ENCODE results near the gene DOCK1.

DOCK1 gene

GRCh38 chr10:127195041-127195506 lies 289.8 kb downstream of the DOCK1 start:
- no peaks in the 10 kb centered on the region for H3K36me3 ChIP-seq (ENCODE audit: control insufficient read depth, insufficient read depth, low read length)
- peaks cover 45% of the 10 kb centered on the region for H3K27me3 ChIP-seq (ENCODE audit: control insufficient read depth, insufficient read depth, low read length)
- H3K9me3 ChIP-seq (ENCODE audit: control insufficient read depth, insufficient read depth, low read length), result no peaks in the 10 kb centered on the region
- peaks cover 6% of the 10 kb centered on the region; the same call in 1 of the 2 replicates for H3K4me1 ChIP-seq (ENCODE audit: control insufficient read depth, insufficient read depth, low read length)
- peak overlapping the region; percentile 65 for H3K4me3 ChIP-seq (ENCODE audit: low read depth, low read length)
- no peak overlapping the region for H3K27ac ChIP-seq (ENCODE audit: low read depth, low read length)
- no peak overlapping the region for H3K9ac ChIP-seq (ENCODE audit: low read depth, low read length)

- Histone ChIP-seq H3K4me3 (ENCODE audit: low read depth, low read length) (peak overlapping the region; percentile 65), H3K9me3 (ENCODE audit: control insufficient read depth, insufficient read depth, low read length) (no peaks in the 10 kb centered on the region), H3K36me3 (ENCODE audit: control insufficient read depth, insufficient read depth, low read length) (no peaks in the 10 kb centered on the region), H3K27me3 (ENCODE audit: control insufficient read depth, insufficient read depth, low read length) (peaks cover 45% of the 10 kb centered on the region), H3K4me1 (ENCODE audit: control insufficient read depth, insufficient read depth, low read length) (peaks cover 6% of the 10 kb centered on the region; the same call in 1 of the 2 replicates), H3K9ac (ENCODE audit: low read depth, low read length) (peak overlapping the region; percentile 32; the same call in 1 of the 2 replicates), H3K27ac (ENCODE audit: low read depth, low read length) (no peak overlapping the region)
These were observed 290.5 kb downstream of the DOCK1 start for GRCh38 chr10:127195571-127196281.

GRCh38 chr10:127196282-127197153 lies 291.3 kb downstream of the DOCK1 start, which contains the start of gene INSYN2A:
TSS of gene INSYN2A (minus strand) at chr10:127196591. CDS start at chr10:127176395, 20,196 bp downstream.
- H3K27me3 ChIP-seq (ENCODE audit: control insufficient read depth, insufficient read depth, low read length), result peaks cover 45% of the 10 kb centered on the region
- peak within 1 kb of the TSS; percentile 66 for H3K4me3 ChIP-seq (ENCODE audit: low read depth, low read length)
- no peaks in the 10 kb centered on the region for H3K9me3 ChIP-seq (ENCODE audit: control insufficient read depth, insufficient read depth, low read length)
- H3K27ac ChIP-seq (ENCODE audit: low read depth, low read length), result no peak within 1 kb of the TSS
- peak within 1 kb of the TSS; percentile 32; the same call in 1 of the 2 replicates for H3K9ac ChIP-seq (ENCODE audit: low read depth, low read length)
- H3K4me1 ChIP-seq (ENCODE audit: control insufficient read depth, insufficient read depth, low read length), result peaks cover 6% of the 10 kb centered on the region; the same call in 1 of the 2 replicates
- no peaks in the 10 kb centered on the region for H3K36me3 ChIP-seq (ENCODE audit: control insufficient read depth, insufficient read depth, low read length)

- no peaks in the 10 kb centered on the region for H3K9me3 ChIP-seq (ENCODE audit: control insufficient read depth, insufficient read depth, low read length)
- H3K4me3 ChIP-seq (ENCODE audit: low read depth, low read length), result peak overlapping the region; percentile 66
- H3K36me3 ChIP-seq (ENCODE audit: control insufficient read depth, insufficient read depth, low read length), result no peaks in the 10 kb centered on the region
- H3K9ac ChIP-seq (ENCODE audit: low read depth, low read length), result no peak overlapping the region
- peaks cover 6% of the 10 kb centered on the region; the same call in 1 of the 2 replicates for H3K4me1 ChIP-seq (ENCODE audit: control insufficient read depth, insufficient read depth, low read length)
- H3K27me3 ChIP-seq (ENCODE audit: control insufficient read depth, insufficient read depth, low read length), result peaks cover 45% of the 10 kb centered on the region
- H3K27ac ChIP-seq (ENCODE audit: low read depth, low read length), result no peak overlapping the region
These were observed 291.9 kb downstream of the DOCK1 start for GRCh38 chr10:127197154-127197432.

- peaks cover 6% of the 10 kb centered on the region; the same call in 1 of the 2 replicates for H3K4me1 ChIP-seq (ENCODE audit: control insufficient read depth, insufficient read depth, low read length)
- H3K9me3 ChIP-seq (ENCODE audit: control insufficient read depth, insufficient read depth, low read length), result no peaks in the 10 kb centered on the region
- no peaks in the 10 kb centered on the region for H3K36me3 ChIP-seq (ENCODE audit: control insufficient read depth, insufficient read depth, low read length)
- H3K4me3 ChIP-seq (ENCODE audit: low read depth, low read length), result no peak overlapping the region
- H3K27ac ChIP-seq (ENCODE audit: low read depth, low read length), result no peak overlapping the region
- H3K27me3 ChIP-seq (ENCODE audit: control insufficient read depth, insufficient read depth, low read length), result peaks cover 38% of the 10 kb centered on the region
- H3K9ac ChIP-seq (ENCODE audit: low read depth, low read length), result no peak overlapping the region
These were observed 293.1 kb downstream of the DOCK1 start for GRCh38 chr10:127198307-127198706.

- H3K9ac ChIP-seq (ENCODE audit: low read depth, low read length), result no peak overlapping the region
- no peak overlapping the region for H3K4me3 ChIP-seq (ENCODE audit: low read depth, low read length)
- H3K27ac ChIP-seq (ENCODE audit: low read depth, low read length), result no peak overlapping the region
- H3K9me3 ChIP-seq (ENCODE audit: control insufficient read depth, insufficient read depth, low read length), result no peaks in the 10 kb centered on the region
- H3K4me1 ChIP-seq (ENCODE audit: control insufficient read depth, insufficient read depth, low read length), result peaks cover 6% of the 10 kb centered on the region; the same call in 1 of the 2 replicates
- H3K27me3 ChIP-seq (ENCODE audit: control insufficient read depth, insufficient read depth, low read length), result peaks cover 34% of the 10 kb centered on the region
- H3K36me3 ChIP-seq (ENCODE audit: control insufficient read depth, insufficient read depth, low read length), result no peaks in the 10 kb centered on the region
These were observed 293.5 kb downstream of the DOCK1 start for GRCh38 chr10:127198721-127199120.

GRCh38 chr10:127200646-127201045 lies 295.4 kb downstream of the DOCK1 start:
- peaks cover 14% of the 10 kb centered on the region for H3K27me3 ChIP-seq (ENCODE audit: control insufficient read depth, insufficient read depth, low read length)
- no peak overlapping the region for H3K9ac ChIP-seq (ENCODE audit: low read depth, low read length)
- H3K36me3 ChIP-seq (ENCODE audit: control insufficient read depth, insufficient read depth, low read length), result no peaks in the 10 kb centered on the region
- no peak overlapping the region for H3K27ac ChIP-seq (ENCODE audit: low read depth, low read length)
- H3K4me3 ChIP-seq (ENCODE audit: low read depth, low read length), result no peak overlapping the region
- H3K4me1 ChIP-seq (ENCODE audit: control insufficient read depth, insufficient read depth, low read length), result no peaks in the 10 kb centered on the region
- H3K9me3 ChIP-seq (ENCODE audit: control insufficient read depth, insufficient read depth, low read length), result no peaks in the 10 kb centered on the region

- H3K9ac ChIP-seq (ENCODE audit: low read depth, low read length), result no peak overlapping the region
- H3K4me1 ChIP-seq (ENCODE audit: control insufficient read depth, insufficient read depth, low read length), result no peaks in the 10 kb centered on the region
- H3K36me3 ChIP-seq (ENCODE audit: control insufficient read depth, insufficient read depth, low read length), result no peaks in the 10 kb centered on the region
- H3K9me3 ChIP-seq (ENCODE audit: control insufficient read depth, insufficient read depth, low read length), result no peaks in the 10 kb centered on the region
- no peaks in the 10 kb centered on the region for H3K27me3 ChIP-seq (ENCODE audit: control insufficient read depth, insufficient read depth, low read length)
- H3K4me3 ChIP-seq (ENCODE audit: low read depth, low read length), result no peak overlapping the region
- H3K27ac ChIP-seq (ENCODE audit: low read depth, low read length), result no peak overlapping the region
These were observed 297.8 kb downstream of the DOCK1 start for GRCh38 chr10:127203067-127203466.

GRCh38 chr10:127207081-127207480 lies 301.9 kb downstream of the DOCK1 start:
- Histone ChIP-seq H3K9me3 (ENCODE audit: control insufficient read depth, insufficient read depth, low read length) (no peaks in the 10 kb centered on the region), H3K27ac (ENCODE audit: low read depth, low read length) (no peak overlapping the region)

GRCh38 chr10:127210936-127211466 lies 305.8 kb downstream of the DOCK1 start:
- Histone ChIP-seq H3K27me3 (ENCODE audit: control insufficient read depth, insufficient read depth, low read length) (no peaks in the 10 kb centered on the region), H3K4me3 (ENCODE audit: low read depth, low read length) (no peak overlapping the region), H3K4me1 (ENCODE audit: control insufficient read depth, insufficient read depth, low read length) (peaks cover 11% of the 10 kb centered on the region), H3K27ac (ENCODE audit: low read depth, low read length) (no peak overlapping the region), H3K9ac (ENCODE audit: low read depth, low read length) (no peak overlapping the region), H3K36me3 (ENCODE audit: control insufficient read depth, insufficient read depth, low read length) (no peaks in the 10 kb centered on the region), H3K9me3 (ENCODE audit: control insufficient read depth, insufficient read depth, low read length) (no peaks in the 10 kb centered on the region)

More at GRCh38 chr10:127207081-127207480, 301.9 kb downstream of the DOCK1 start:
- no peak overlapping the region for H3K9ac ChIP-seq (ENCODE audit: low read depth, low read length)
- H3K36me3 ChIP-seq (ENCODE audit: control insufficient read depth, insufficient read depth, low read length), result no peaks in the 10 kb centered on the region
- H3K4me1 ChIP-seq (ENCODE audit: control insufficient read depth, insufficient read depth, low read length), result no peaks in the 10 kb centered on the region
- no peak overlapping the region for H3K4me3 ChIP-seq (ENCODE audit: low read depth, low read length)
- no peaks in the 10 kb centered on the region for H3K27me3 ChIP-seq (ENCODE audit: control insufficient read depth, insufficient read depth, low read length)

All from HUES48 (cell line).